GM21529 (cell line): Measurements from ENCODE around the gene LCOR.
"Not testable (repeated sequence)": the region's sequence is repeated elsewhere in the genome, so short reads cannot be mapped to it uniquely, and the experiment has no call there.

Experiments
- ATAC-seq: cut with Tn5 transposase; IDR thresholded peaks from one replicate; pipeline ENCODE4 v1.9.1; 2021; ENCODE audit not compliant: unreplicated experiment

Gene LCOR

GRCh38 chr10:96831867-96832720 lies at the start of gene LCOR:
LCOR (plus strand) TSS chr10:96832298; CDS start chr10:96949058, 116,760 bp downstream.
- ATAC-seq = peak; percentile 58

GRCh38 chr10:96784253-96784652 lies 47.8 kb upstream of the LCOR start:
- no peak for ATAC-seq

DNA sequence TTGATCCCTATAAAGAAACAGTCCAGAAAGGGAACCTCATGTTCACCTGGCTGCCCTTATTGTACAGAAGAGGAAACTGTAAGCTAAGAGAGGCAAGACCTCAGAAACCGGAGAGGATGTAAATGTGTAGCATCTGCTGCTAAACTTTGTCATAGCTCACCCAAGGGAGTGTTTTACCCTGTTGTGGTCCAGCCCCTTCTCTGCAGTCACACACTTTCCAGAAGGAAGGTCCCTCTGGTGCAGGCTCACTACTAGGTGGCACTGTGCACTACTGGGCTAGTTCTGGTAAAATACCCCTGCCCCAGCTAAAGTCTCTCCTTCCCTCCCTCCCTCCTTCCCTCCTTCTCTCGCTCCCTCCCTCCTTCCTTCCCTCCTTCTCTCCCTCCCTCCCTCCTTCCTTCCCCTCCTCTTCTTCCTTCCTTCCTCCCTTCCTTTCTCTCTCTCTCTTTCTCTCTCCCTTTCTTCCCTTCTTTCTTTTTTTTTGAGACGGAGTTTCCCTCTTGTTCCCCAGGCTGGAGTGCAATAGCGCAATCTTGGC lies 42.5 kb upstream of the LCOR start:
- peak; percentile 99 for ATAC-seq

DNA sequence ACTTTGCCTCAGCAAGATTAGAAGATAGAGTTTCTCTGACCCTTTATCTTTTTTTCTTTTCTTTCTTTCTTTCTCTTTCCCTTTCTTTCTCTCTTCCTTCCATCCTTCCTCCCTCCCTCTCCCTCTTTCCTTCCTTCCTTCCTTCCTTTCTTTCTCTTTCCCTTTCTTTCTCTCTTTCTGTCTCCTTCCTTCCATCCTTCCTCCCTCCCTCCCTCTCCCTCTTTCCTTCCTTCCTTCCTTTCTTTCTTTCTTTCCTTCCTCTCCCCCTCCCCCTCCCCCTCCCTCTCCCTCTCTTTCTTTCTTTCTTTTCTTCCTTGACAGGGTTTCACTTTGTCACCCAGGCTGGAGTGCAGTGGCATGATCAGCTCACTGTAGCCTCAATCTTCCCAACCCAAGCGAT lies 40.2 kb upstream of the LCOR start:
- no peak for ATAC-seq

DNA sequence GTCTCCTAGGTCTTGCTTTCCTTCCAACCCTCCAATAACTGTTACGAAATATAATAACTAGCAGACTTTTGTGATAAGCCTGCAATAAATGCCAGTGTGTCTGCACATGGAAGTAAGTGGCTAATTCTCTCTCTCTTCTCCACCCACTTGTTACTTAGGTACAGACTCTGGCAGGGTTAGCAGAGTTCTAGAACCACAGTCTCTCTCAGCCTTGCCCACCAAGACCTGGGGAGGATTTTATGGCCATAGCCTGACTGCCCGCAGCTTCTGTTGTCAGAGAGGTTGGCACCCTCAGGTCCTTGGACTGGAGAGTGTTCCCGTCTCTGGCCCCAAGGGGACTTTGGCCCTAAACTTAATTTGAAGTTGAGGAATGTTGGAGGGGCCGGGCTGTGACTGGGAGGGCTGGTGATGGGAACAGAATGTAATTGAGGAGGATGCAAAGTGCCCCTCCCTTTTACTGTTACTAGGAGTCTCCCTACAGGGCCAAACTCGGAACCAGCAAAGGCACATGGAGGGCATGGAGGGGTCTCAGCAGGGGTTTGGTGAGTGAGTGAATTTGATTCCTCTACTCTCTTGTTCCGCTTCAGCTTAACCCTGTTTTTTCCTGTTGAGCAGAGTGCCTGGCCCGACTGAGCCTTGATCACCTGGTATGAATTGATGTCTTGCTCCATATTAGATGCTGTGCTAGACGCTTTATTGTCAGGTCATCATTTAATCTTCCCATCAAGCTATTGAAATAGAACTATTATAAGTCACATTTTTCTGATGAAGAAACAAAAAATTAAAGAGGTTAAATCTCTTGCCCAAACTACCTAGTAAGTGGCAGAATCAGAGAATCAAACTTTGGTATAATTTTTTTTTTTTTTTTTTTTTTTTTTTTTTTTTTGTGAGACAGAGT lies 37.0 kb upstream of the LCOR start:
- no peak for ATAC-seq

DNA sequence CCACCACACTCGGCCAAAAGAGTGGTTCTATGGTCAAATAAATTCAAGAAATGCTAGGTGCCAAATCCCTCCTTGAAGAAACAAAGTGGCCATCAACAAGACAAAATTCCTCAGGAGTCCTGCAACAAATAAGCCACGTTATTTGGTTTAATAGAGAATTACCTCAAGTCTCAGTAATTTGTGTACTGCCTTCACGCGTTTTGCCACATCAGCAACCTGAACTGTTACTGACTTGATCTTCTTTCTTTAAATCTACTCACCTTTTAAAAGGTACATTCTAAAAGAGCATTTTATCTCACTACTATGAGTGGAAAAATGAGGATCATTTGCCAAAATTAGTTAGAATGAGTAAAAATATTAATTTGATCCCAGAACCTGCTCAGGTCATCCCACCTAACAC lies 34.6 kb upstream of the LCOR start:
- ATAC-seq = no peak

DNA sequence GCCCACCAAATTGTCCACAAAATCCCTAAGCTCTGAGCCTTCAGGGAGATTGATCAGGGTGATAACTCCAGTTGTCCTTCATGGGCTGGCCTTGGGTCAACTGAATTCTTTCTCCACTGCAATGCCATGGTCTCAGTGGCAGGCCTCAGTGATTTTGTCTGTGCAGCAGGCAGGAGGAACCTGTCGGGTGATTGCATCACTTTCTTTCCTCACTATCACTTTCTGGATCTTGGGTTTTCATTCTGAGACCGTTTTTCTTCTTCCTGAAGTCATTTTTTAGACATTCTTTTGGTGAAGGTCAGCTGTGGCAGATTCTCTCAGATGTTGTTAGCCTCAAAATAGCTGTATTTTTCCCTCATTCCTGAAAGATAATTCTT lies 28.8 kb upstream of the LCOR start:
- ATAC-seq = no peak

DNA sequence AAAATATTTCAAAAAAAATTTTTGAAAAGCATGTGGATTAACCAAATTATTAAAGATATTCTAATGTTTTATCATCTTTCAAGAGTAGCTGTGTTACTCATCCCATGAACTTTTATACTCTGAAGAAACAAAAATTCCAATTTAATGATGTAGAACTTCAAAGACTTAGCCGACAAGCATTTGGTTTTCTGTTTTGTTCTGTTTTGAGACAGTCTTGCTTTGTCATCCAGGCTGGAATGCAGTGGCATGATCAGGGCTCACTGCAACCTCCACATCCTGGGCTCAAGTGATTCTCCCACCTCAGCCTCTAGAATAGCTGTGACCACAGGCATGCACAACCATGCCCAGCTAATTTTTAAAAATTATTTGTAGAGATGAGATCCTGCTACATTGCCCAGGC lies 17.8 kb upstream of the LCOR start:
- no peak for ATAC-seq

- ATAC-seq = not testable (repeated sequence)
These were observed 13.1 kb upstream of the LCOR start for GRCh38 chr10:96818971-96819370.

DNA sequence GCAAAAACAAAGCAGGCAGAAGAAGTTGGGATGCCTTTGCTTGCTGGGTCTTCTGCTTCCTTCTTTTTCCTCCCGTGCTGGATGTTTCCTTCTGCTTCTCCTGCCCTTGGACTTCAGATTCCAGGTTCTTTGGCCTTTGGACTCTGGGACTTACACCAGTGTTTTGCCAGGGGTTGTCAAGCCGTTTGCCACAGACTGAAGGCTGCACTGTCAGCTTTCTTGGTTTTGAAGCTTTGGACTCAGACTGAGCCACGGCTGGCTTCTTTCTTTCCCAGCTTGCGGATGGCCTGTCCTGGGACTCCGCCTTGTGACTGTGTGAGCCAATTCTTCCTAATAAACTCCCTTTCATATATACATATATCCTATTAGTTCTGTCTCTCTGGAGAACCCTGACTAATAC lies 11.3 kb upstream of the LCOR start:
- ATAC-seq = no peak

GRCh38 chr10:96826438-96826837 lies 5.7 kb upstream of the LCOR start:
- ATAC-seq = no peak

DNA sequence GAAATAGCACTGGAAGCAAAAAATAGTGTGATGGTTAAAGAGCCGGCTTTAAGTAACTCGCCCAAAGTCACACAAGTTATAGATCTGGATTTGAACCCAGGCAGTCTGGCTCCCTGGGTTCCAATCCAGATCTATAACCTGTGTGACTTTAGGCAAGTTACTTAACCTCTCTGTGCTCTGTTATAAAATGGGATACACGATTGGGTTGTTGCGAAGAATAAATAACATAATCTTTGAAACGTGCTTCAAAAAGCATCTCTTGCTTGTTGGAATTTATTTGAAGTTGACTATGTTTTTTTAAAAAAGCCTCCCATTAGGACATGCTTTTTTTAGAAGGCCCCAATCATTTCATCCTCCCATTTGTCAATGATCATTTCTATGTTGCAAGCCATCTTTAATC lies 3.5 kb upstream of the LCOR start:
- ATAC-seq = no peak

GRCh38 chr10:96829029-96829773 lies 2.9 kb upstream of the LCOR start:
- no peak for ATAC-seq

- ATAC-seq = no peak
These were observed 1.4 kb upstream of the LCOR start for GRCh38 chr10:96830511-96831199.

DNA sequence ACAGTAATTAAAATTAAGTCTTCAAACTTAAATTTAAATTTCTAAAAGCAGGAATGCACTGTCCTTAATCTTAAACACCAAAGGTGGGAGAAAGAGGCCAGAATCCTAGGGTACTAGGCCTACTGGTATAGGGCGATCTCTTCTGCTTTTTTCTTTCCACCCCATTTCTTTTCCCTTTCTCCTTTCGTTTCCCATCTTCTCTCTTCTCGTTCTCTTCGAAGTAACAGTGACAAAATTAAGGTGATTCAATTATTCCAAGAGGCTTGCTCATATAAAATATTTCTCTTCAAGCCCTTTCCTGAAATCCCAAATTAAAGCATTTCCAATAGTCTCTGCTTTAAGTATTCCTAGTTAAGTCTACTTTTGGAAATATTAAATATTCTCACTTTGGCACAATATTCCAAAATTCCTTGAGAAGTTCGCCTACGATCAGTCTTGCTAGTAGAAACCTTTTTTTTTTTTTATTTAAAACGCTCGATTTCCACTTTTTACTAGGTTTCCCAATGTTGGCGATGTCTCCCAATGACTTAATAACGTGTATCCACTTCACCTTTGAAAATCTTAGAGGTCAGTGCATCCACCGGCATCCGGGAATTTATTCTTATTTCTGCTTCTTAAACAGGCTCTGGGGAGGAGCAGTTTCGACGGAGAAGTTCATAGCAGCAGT lies 765 bp upstream of the LCOR start:
- no peak for ATAC-seq

DNA sequence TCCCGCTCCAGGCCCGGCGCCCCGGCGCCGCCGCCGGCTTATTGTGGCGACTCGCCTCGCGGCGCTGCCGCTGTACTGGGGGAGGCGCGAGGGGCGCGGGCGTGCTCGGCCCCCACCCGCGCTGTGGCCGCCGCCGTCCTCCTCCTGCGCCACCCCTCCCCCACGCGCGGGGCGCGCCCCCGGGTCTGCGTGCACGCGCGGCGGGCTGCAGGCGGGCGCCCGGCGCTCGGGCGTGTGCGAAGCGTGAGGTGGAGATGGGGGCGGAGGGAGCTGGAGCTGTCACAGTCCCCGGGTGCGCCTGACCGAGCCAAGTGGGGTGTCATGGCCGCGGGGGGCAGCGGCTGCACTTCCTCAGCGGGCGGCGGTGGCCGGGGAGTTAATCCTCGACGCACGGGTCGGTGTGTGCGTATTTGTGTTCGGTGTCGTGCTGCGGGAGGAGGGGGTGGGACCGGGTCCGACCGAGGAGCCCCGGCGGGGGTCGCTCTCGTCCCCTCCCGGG lies 672 bp downstream of the LCOR start:
- ATAC-seq = peak; percentile 58

DNA sequence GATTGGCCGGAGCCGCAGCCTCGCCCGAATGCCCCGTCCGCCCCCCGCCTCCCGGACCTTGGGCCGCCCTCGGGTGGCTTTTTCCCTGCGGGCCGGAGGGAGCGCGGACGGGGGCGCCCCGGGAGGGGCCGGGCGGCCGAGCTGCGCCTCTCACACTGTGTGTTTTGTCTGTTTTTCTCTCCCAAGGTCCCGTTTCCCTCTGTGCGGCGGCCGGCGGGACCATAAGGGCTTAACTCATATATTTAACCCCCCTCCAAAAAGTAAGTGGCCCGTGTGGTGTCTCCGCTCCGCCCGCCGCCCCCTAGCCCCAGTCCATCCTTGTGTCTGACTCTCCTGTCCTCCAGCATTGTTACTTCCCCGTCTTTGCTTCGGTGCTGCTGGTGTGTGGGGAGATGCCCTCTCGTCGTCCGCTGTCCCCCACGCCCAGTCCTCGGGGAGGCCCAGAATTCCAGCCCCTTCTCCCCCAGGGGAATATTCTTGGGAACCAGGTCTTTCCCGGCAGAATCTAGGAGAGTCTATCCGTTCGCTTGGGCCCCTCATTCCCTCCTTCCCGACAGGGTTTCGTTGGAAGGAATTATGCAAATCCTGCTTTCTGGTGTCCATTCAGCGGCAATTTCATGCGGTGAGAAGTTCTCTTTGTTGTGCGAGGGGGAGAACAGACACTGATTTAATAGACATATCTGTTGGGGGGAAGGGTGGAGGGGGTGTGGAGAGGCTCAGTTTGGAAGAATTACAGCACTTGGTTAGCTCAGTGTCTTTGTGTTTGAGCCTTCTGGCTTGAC lies 1.3 kb downstream of the LCOR start:
- peak; percentile 13 for ATAC-seq

DNA sequence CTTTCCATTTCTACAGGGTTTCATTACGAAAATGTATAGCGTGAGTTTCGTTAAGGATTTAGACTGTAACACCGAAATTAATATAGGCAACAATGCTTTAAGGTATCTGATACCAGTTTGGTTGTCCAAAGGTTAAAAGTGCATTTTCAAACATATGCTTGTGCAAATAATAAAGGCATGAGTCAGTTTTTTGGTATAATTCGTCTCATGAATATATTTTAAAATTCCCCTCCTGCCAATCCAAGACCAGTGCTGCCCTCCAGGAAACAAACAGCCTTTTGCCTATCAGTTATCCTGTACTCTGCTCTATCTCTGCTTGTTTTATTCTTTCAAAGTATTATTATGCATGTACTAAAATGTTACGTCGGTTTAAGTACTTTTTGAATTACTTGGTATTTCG lies 2.0 kb downstream of the LCOR start:
- no peak for ATAC-seq

DNA sequence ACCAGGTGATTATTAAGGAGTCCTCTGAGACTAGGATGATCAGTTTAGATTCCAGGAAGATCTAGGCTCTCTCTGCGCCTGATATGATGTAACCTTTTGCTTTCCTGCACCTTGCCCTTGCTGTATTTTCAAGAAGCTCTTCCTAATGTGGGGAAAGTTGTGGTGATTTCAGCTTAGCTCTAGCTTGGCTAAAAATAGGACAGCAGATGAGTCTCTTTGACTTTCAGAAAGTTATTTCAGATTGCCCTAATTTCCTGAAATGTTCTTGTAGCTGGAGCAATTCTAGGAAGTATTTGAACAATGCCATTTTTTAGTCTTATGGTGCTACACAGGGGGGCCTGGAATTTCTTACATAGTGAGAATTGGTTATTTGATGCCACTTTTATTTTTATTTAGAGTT lies 3.8 kb downstream of the LCOR start:
- no peak for ATAC-seq
